GM19240 (cell line): ENCODE measurements around the gene ERC2.

ENCODE experiments used
- DNase-seq: peaks from one replicate; pipeline ENCODE4 v3.0.0; 2011; ENCODE audit warnings: low spot score; ENCODE audit not compliant: insufficient read length

The ERC2 gene

GRCh38 chr3:55885721-55886120, 582.5 kb downstream of the ERC2 start:
- no peak for DNase-seq

GRCh38 chr3:55884491-55885285, 583.6 kb downstream of the ERC2 start:
- no peak for DNase-seq

GRCh38 chr3:55884066-55884465, 584.2 kb downstream of the ERC2 start:
- no peak for DNase-seq

- DNase-seq = no peak
Measured at GRCh38 chr3:55882006-55882405, 586.3 kb downstream of the ERC2 start.

GRCh38 chr3:55880357-55880756, 587.9 kb downstream of the ERC2 start:
- DNase-seq = no peak

- DNase-seq = no peak
Measured at GRCh38 chr3:55879901-55880331, 588.4 kb downstream of the ERC2 start.

- DNase-seq = no peak
Measured at GRCh38 chr3:55877703-55878102, 590.6 kb downstream of the ERC2 start.

- DNase-seq = no peak
Measured at GRCh38 chr3:55876560-55876959, 591.7 kb downstream of the ERC2 start.

- no peak for DNase-seq
Measured at GRCh38 chr3:55875113-55875512, 593.2 kb downstream of the ERC2 start.

GRCh38 chr3:55873523-55874254, 594.6 kb downstream of the ERC2 start:
- no peak for DNase-seq

- no peak for DNase-seq
Measured at GRCh38 chr3:55870594-55870993, 597.7 kb downstream of the ERC2 start.

- no peak for DNase-seq
Measured at GRCh38 chr3:55868347-55868746, 599.9 kb downstream of the ERC2 start.

- DNase-seq = no peak
Measured at GRCh38 chr3:55863028-55863427, 605.2 kb downstream of the ERC2 start.

- DNase-seq = no peak
Measured at GRCh38 chr3:55860049-55860721, 608.1 kb downstream of the ERC2 start.

GRCh38 chr3:55859305-55859704, 609.0 kb downstream of the ERC2 start:
- DNase-seq = no peak

GRCh38 chr3:55858727-55859126, 609.5 kb downstream of the ERC2 start:
- no peak for DNase-seq

GRCh38 chr3:55858302-55858701, 610.0 kb downstream of the ERC2 start:
- no peak for DNase-seq

- DNase-seq = no peak
Measured at GRCh38 chr3:55857633-55858032, 610.6 kb downstream of the ERC2 start.

- no peak for DNase-seq
Measured at GRCh38 chr3:55855311-55855710, 613.0 kb downstream of the ERC2 start.

GRCh38 chr3:55854494-55854893, 613.8 kb downstream of the ERC2 start:
- no peak for DNase-seq

GRCh38 chr3:55852326-55852725, 615.9 kb downstream of the ERC2 start:
- no peak for DNase-seq

GRCh38 chr3:55842204-55842603, 626.1 kb downstream of the ERC2 start:
- no peak for DNase-seq
